ENCODE data around the gene EXOSC5.

DNA sequence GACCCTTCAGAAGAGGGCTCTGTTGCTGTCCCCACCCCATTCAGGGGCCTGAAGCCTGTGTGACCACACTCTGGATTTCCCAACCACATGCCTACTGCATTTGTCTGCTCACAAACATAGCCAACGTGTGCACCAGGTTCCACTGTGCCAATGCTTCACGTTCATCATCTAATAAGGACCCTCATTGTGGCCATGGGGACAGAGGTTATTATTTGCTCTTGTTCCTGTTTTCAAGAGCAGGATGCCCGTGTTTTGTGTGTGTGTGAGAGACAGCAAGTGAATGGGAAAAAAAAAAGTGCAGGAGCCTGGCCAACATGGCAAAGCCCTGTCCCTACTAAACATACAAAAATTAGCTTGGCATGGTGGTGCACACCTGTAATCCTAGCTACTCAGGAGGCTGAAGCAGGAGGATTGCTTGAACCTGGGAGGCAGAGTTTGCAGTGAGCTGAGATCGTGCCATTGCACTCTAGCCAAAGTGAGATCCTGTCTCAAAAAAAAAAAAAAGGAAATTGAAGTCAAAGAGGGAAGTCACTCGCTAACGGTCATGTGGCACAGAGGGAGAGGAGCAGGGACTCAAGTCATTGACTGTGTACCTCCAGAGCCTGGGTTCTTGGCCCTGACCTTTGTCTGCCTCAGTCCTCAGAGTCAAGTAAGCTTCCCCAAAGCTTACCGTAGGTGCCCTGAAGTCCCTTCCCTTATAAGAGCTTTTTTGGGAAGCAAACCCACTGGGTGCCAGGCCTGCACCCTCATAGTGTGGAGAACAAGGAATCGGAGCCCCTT lies 23.1 kb upstream of the EXOSC5 start:
- TF ChIP-seq, protein P1, sequence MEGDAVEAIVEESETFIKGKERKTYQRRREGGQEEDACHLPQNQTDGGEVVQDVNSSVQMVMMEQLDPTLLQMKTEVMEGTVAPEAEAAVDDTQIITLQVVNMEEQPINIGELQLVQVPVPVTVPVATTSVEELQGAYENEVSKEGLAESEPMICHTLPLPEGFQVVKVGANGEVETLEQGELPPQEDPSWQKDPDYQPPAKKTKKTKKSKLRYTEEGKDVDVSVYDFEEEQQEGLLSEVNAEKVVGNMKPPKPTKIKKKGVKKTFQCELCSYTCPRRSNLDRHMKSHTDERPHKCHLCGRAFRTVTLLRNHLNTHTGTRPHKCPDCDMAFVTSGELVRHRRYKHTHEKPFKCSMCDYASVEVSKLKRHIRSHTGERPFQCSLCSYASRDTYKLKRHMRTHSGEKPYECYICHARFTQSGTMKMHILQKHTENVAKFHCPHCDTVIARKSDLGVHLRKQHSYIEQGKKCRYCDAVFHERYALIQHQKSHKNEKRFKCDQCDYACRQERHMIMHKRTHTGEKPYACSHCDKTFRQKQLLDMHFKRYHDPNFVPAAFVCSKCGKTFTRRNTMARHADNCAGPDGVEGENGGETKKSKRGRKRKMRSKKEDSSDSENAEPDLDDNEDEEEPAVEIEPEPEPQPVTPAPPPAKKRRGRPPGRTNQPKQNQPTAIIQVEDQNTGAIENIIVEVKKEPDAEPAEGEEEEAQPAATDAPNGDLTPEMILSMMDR (IDR thresholded peaks at IDR 0.05 in 2 of 3, conservative IDR thresholded peaks at IDR 0.05 in 1 of 3; ENCODE audit: control insufficient read depth in 2 of 3, extremely low read depth in 1 of 3, insufficient read depth in 1 of 3, low read depth in 3 of 3, low read length in 3 of 3): no peak
- TF ChIP-seq BHLHE40 (IDR thresholded peaks at IDR 0.05; ENCODE audit: borderline replicate concordance in 1 of 2, low read depth in 2 of 2, low read length in 1 of 2): no peak
- no peak for TF ChIP-seq SP1 (IDR thresholded peaks at IDR 0.05; ENCODE audit: low read depth, low read length)
- no peak for TF ChIP-seq KDM1A (IDR thresholded peaks at IDR 0.05; ENCODE audit: borderline replicate concordance)
- TF ChIP-seq EZH2 (IDR thresholded peaks at IDR 0.05; ENCODE audit: borderline replicate concordance, control insufficient read depth, low read depth, low read length): no peak
- TF ChIP-seq PML (IDR thresholded peaks at IDR 0.05; ENCODE audit: low read length): no peak
- no peak for TF ChIP-seq POLR2A (IDR thresholded peaks at IDR 0.05; ENCODE audit: low read depth, low read length)
- no peak for TF ChIP-seq EP300 (IDR thresholded peaks at IDR 0.05; ENCODE audit: borderline replicate concordance in 1 of 2, control insufficient read depth in 1 of 2, low read depth in 2 of 2, low read length in 2 of 2)
- TF ChIP-seq NBN (IDR thresholded peaks at IDR 0.05): no peak
- no peak for TF ChIP-seq POLR2AphosphoS5 (IDR thresholded peaks at IDR 0.05; ENCODE audit: low read length)
- TF ChIP-seq REST (IDR thresholded peaks at IDR 0.05; ENCODE audit: low read depth, low read length): no peak
- TF ChIP-seq RAD51 (IDR thresholded peaks at IDR 0.05): no peak
- TF ChIP-seq IRF3 (IDR thresholded peaks at IDR 0.05): no peak
- TF ChIP-seq PAX8 (IDR thresholded peaks at IDR 0.05): no peak

Data from GM12878 (cell line).